ENCODE results near the gene CHP2. TPM values are rescaled to one million over a fixed set of nuclear protein-coding genes. Genes with fewer than 3 reads are reported as not detected.

CHP2 gene
- total RNA-seq, 1 experiment from 2014 or later = not detected

DNA sequence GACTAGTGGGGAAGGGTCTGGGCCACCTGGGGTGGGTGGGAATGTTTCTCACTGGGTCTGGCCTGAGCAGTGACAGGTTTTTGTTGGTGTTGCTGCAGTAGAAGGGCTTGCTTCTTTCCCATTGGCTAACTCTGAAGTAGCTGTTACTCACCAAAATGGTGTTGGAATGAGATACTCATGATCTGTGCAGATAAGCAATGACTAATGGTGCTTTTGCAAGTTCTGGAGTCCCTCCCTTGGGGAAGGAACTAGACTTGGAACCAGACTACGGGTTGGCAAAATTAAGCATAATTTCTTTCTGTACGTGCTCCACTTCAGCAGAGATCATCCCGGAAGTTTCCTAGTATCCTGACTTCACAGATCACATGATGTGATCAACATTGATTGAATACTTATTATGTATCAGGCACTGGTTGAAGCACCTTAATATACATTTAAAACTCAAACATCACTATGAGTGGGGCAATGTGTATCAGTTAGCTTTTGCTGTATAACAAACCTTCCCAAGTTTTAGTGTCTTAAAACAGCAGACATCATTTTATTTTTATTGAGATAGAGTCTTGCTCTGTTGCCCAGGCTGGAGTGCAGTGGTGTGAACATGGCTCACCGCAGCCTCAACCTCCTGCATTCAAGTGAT is 30.1 kb downstream of the CHP2 start:
- H3K27ac Mint-ChIP-seq (ENCODE audit: unreplicated experiment) = no peak overlapping the region

DNA sequence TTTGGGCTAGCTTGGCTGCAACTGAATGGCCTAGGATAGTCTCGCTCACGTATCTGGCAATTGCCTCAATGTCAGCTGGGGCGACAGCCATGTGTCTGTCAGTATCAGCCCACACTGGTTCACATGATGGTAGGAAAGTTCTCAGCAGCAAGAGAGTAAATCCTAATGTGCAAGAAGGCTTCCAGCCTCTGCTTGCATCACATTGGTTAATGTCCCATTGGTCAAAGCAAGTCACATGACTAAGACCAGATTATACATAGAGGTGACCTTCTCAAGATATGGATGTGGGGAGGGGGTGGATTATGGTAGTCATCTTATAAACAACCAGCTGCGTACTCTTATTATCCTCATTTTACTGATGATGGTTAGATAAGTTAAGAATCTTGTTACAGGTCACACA is 31.0 kb downstream of the CHP2 start:
- H3K4me3 ChIP-seq (ENCODE audit: low read depth, low read length) = no peak overlapping the region
- Mint-ChIP-seq H3K27me3 (ENCODE audit: insufficient read depth, unreplicated experiment) (peaks cover 7% of the 10 kb centered on the region), H3K36me3 (ENCODE audit: insufficient read depth, unreplicated experiment) (no peaks in the 10 kb centered on the region), H3K27ac (ENCODE audit: unreplicated experiment) (no peak overlapping the region), H3K9me3 (ENCODE audit: unreplicated experiment) (no peaks in the 10 kb centered on the region), H3K4me3 (ENCODE audit: unreplicated experiment) (no peak overlapping the region), H3K4me1 (ENCODE audit: low read depth, unreplicated experiment) (no peaks in the 10 kb centered on the region)
- no TSS peak for BruUV-seq (replicated peaks)
- TF ChIP-seq, protein P1, sequence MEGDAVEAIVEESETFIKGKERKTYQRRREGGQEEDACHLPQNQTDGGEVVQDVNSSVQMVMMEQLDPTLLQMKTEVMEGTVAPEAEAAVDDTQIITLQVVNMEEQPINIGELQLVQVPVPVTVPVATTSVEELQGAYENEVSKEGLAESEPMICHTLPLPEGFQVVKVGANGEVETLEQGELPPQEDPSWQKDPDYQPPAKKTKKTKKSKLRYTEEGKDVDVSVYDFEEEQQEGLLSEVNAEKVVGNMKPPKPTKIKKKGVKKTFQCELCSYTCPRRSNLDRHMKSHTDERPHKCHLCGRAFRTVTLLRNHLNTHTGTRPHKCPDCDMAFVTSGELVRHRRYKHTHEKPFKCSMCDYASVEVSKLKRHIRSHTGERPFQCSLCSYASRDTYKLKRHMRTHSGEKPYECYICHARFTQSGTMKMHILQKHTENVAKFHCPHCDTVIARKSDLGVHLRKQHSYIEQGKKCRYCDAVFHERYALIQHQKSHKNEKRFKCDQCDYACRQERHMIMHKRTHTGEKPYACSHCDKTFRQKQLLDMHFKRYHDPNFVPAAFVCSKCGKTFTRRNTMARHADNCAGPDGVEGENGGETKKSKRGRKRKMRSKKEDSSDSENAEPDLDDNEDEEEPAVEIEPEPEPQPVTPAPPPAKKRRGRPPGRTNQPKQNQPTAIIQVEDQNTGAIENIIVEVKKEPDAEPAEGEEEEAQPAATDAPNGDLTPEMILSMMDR (IDR thresholded peaks at IDR 0.05; ENCODE audit: insufficient read depth in 1 of 2, low read depth in 1 of 2, low read length in 1 of 2, severe bottlenecking in 1 of 2, unreplicated experiment in 1 of 2) = no peak
- ChIA-PET CTCF (no interaction called here), POLR2A (no interaction called here)
- DNase-seq = no peak
- H3K36me3 ChIP-seq (ENCODE audit: control insufficient read depth, insufficient read depth, low read length) = no peaks in the 10 kb centered on the region
- intact Hi-C loops (cut with micrococcal nuclease; ENCODE audit: unreplicated experiment) = no loop called here
- no peaks in the 10 kb centered on the region for H3K27me3 ChIP-seq (replicated peaks; ENCODE audit: control insufficient read depth, insufficient read depth, low read length)
- no peaks in the 10 kb centered on the region for H3K4me1 ChIP-seq
- no peaks in the 10 kb centered on the region for H3K9me3 ChIP-seq

More for the DNA sequence above, 30.1 kb downstream of the CHP2 start:
- H3K9me3 ChIP-seq = no peaks in the 10 kb centered on the region
- H3K36me3 ChIP-seq (ENCODE audit: control insufficient read depth, insufficient read depth, low read length) = no peaks in the 10 kb centered on the region
- ChIA-PET CTCF (no interaction called here), POLR2A (no interaction called here)
- H3K4me1 Mint-ChIP-seq (ENCODE audit: low read depth, unreplicated experiment) = no peaks in the 10 kb centered on the region
- peaks cover 7% of the 10 kb centered on the region for H3K27me3 Mint-ChIP-seq (ENCODE audit: insufficient read depth, unreplicated experiment)
- TF ChIP-seq, protein P1 (IDR thresholded peaks at IDR 0.05; ENCODE audit: insufficient read depth in 1 of 2, low read depth in 1 of 2, low read length in 1 of 2, severe bottlenecking in 1 of 2, unreplicated experiment in 1 of 2) = no peak
- H3K9me3 Mint-ChIP-seq (ENCODE audit: unreplicated experiment) = no peaks in the 10 kb centered on the region
- H3K36me3 Mint-ChIP-seq (ENCODE audit: insufficient read depth, unreplicated experiment) = no peaks in the 10 kb centered on the region
- no peak overlapping the region for H3K4me3 ChIP-seq (ENCODE audit: low read depth, low read length)
- no peaks in the 10 kb centered on the region for H3K4me1 ChIP-seq
- intact Hi-C loops (cut with micrococcal nuclease; ENCODE audit: unreplicated experiment) = no loop called here
- H3K27me3 ChIP-seq (replicated peaks; ENCODE audit: control insufficient read depth, insufficient read depth, low read length) = no peaks in the 10 kb centered on the region
- no TSS peak for BruUV-seq (replicated peaks)
- no peak for DNase-seq
- no peak overlapping the region for H3K4me3 Mint-ChIP-seq (ENCODE audit: unreplicated experiment)

GRCh38 chr16:23786964-23787561 is 32.2 kb downstream of the CHP2 start:
- no peaks in the 10 kb centered on the region for H3K27me3 ChIP-seq (replicated peaks; ENCODE audit: control insufficient read depth, insufficient read depth, low read length)
- intact Hi-C loops (cut with micrococcal nuclease; ENCODE audit: unreplicated experiment) = no loop called here
- ChIA-PET CTCF (interaction anchor here (0.6 to 0.7 kb wide), 2 partner anchors 19 to 52 kb away, joined by 3 read pairs; no protein-coding TSS in a partner anchor), POLR2A (no interaction called here)
- no peaks in the 10 kb centered on the region for H3K9me3 ChIP-seq
- H3K36me3 ChIP-seq (ENCODE audit: control insufficient read depth, insufficient read depth, low read length) = no peaks in the 10 kb centered on the region
- no peak overlapping the region for H3K4me3 ChIP-seq (ENCODE audit: low read depth, low read length)
- DNase-seq = no peak
- Mint-ChIP-seq H3K9me3 (ENCODE audit: unreplicated experiment) (no peaks in the 10 kb centered on the region), H3K36me3 (ENCODE audit: insufficient read depth, unreplicated experiment) (no peaks in the 10 kb centered on the region), H3K4me1 (ENCODE audit: low read depth, unreplicated experiment) (no peaks in the 10 kb centered on the region), H3K27me3 (ENCODE audit: insufficient read depth, unreplicated experiment) (peaks cover 7% of the 10 kb centered on the region), H3K27ac (ENCODE audit: unreplicated experiment) (no peak overlapping the region), H3K4me3 (ENCODE audit: unreplicated experiment) (no peak overlapping the region)
- no peaks in the 10 kb centered on the region for H3K4me1 ChIP-seq
- TF ChIP-seq, protein P1 (IDR thresholded peaks at IDR 0.05; ENCODE audit: insufficient read depth in 1 of 2, low read depth in 1 of 2, low read length in 1 of 2, severe bottlenecking in 1 of 2, unreplicated experiment in 1 of 2) = no peak
- no TSS peak for BruUV-seq (replicated peaks)
